Cardiac fibroblast (primary cell): ENCODE results near the gene CIART.
"Not testable (repeated sequence)": the region's sequence is repeated elsewhere in the genome, so short reads cannot be mapped to it uniquely, and the experiment has no call there.

Experiments used
- DNase-seq, 2 donors: peaks; one replicate each; pipeline versions ENCODE4 v3.0.0 to v3.0.0-alpha.2; 2010; ENCODE audit warnings: low read depth in 2 of 2
- H3K4me3 ChIP-seq, 2 donors: replicated peaks in 1 of 2; 1 replicate in 1 of 2; 2 replicates in 1 of 2; pipeline ENCODE4 v1.5.1; 2011; ENCODE audit warnings: low read depth in 2 of 2, low read length in 2 of 2, mild to moderate bottlenecking in 2 of 2, moderate library complexity in 1 of 2
- TF ChIP-seq, protein P1 (sequence below): IDR thresholded peaks from one replicate; pipeline ENCODE4 v1.5.1; 2011; ENCODE audit warnings: low read depth, mild to moderate bottlenecking, low read length, inconsistent platforms

The CIART gene

GRCh38 chr1:150288382-150288781, 6.0 kb downstream of the CIART start:
- TF ChIP-seq, protein P1, sequence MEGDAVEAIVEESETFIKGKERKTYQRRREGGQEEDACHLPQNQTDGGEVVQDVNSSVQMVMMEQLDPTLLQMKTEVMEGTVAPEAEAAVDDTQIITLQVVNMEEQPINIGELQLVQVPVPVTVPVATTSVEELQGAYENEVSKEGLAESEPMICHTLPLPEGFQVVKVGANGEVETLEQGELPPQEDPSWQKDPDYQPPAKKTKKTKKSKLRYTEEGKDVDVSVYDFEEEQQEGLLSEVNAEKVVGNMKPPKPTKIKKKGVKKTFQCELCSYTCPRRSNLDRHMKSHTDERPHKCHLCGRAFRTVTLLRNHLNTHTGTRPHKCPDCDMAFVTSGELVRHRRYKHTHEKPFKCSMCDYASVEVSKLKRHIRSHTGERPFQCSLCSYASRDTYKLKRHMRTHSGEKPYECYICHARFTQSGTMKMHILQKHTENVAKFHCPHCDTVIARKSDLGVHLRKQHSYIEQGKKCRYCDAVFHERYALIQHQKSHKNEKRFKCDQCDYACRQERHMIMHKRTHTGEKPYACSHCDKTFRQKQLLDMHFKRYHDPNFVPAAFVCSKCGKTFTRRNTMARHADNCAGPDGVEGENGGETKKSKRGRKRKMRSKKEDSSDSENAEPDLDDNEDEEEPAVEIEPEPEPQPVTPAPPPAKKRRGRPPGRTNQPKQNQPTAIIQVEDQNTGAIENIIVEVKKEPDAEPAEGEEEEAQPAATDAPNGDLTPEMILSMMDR, result no peak
- H3K4me3 ChIP-seq, result no peak overlapping the region
- no peak for DNase-seq

DNA sequence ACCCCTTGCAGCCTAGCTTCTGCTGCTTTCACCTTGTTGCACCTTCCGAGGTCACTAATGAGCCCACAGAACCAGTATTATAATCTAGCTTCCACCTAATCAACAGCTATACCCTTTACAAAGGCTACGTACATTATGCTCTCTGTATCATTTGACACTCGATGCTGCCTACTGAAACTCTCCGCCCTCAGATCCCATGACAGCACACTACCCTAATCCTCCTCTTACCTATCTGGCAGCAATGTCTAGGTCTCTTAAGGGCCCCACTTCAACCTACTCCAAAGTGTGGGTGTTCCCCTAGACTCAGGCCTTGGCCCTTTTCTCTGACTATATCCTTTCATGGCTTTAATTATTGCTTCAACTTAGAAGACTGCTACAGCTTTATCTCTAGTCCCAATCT, 6.5 kb downstream of the CIART start:
- DNase-seq, result no peak
- H3K4me3 ChIP-seq, result no peak overlapping the region
- TF ChIP-seq, protein P1, result no peak

- peak within 1 kb of the TSS; percentile 74 to 86 for H3K4me3 ChIP-seq
- TF ChIP-seq, protein P1, result no peak
- DNase-seq, result peak; percentile 93 to 94
These were observed 11.3 kb downstream of the CIART start, which contains the start of gene MRPS21 for GRCh38 chr1:150293433-150294253. Gene MRPS21, plus strand, starts transcription at chr1:150293861. Its CDS starts 506 bp downstream, at chr1:150294367.

DNA sequence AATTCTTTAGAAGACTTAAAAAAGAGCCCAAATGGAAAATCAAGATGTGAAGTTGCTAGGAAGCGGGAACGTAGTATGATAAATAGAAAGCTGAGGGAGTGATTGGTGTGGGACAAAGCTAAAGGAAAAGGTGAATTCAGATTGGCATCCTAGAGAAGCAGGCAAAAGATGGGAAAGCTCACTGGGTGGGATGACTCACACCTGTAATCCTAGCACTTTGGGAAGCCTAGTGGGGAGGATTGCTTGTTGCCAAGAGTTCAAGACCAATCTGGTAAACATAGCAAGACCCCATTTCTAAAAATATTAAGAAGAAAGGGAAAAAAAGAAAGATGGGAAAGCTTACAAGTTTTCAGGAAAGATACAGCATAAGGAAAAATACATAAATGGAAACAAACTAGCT, 13.1 kb downstream of the CIART start:
- H3K4me3 ChIP-seq, result no peak overlapping the region
- no peak for DNase-seq
- TF ChIP-seq, protein P1, result no peak

- no peak overlapping the region for H3K4me3 ChIP-seq
- TF ChIP-seq, protein P1, result no peak
- DNase-seq, result no peak
These were observed 17.4 kb downstream of the CIART start for GRCh38 chr1:150299716-150300115.

DNA sequence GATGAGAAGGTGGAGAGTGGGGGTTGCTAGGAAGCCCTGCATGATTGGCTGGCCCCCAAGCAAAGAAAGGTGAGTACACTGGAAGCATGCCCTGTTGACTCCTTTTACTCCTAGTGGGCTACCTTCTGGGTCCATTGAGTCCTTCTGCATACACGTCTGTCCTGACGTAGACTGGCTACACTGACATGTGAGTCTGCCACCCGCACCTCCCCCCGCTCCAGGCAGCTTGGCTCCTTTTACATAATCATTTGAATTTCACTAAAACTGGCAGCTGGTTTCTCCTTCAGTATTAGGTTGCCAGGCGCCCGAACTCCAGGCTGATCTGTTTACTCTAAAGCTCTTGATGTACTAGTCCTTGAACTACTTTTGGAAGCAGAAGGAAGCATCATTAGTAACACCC, 20.0 kb downstream of the CIART start:
- H3K4me3 ChIP-seq, result no peak overlapping the region
- TF ChIP-seq, protein P1, result no peak
- no peak for DNase-seq

- TF ChIP-seq, protein P1, result no peak
- no peak overlapping the region for H3K4me3 ChIP-seq
- DNase-seq, result no peak
These were observed 20.5 kb downstream of the CIART start for GRCh38 chr1:150302902-150303301.

GRCh38 chr1:150308585-150308984, 26.2 kb downstream of the CIART start:
- H3K4me3 ChIP-seq, DNase-seq: not testable (repeated sequence)
